Measurements from ENCODE around the gene SPG7.
A peak's percentile ranks its signal among the peaks of the same experiment; 100 is the strongest.

The SPG7 gene

GRCh38 chr16:89485701-89486246 is 22.4 kb upstream of the SPG7 start:
- no peak for DNase-seq (ENCODE audit: low spot score)

- DNase-seq (ENCODE audit: low spot score), result peak; percentile 89
Observed at GRCh38 chr16:89489040-89489897, 18.9 kb upstream of the SPG7 start.

- no peak for DNase-seq (ENCODE audit: low spot score)
Observed at GRCh38 chr16:89489898-89490438, 18.2 kb upstream of the SPG7 start.

GRCh38 chr16:89490439-89491237 is 17.6 kb upstream of the SPG7 start, which contains the start of gene ANKRD11:
ANKRD11 (minus strand) TSS chr16:89490561; CDS start chr16:89317019, 173,542 bp downstream.
- peak; percentile 100 for DNase-seq (ENCODE audit: low spot score)

GRCh38 chr16:89491238-89491869 is 16.8 kb upstream of the SPG7 start:
- no peak for DNase-seq (ENCODE audit: low spot score)

- DNase-seq (ENCODE audit: low spot score), result no peak
Observed at GRCh38 chr16:89491974-89492687, 16.1 kb upstream of the SPG7 start.

GRCh38 chr16:89493776-89494175 is 14.4 kb upstream of the SPG7 start:
- no peak for DNase-seq (ENCODE audit: low spot score)

- DNase-seq (ENCODE audit: low spot score), result no peak
Observed at GRCh38 chr16:89495121-89495520, 13.1 kb upstream of the SPG7 start.

GRCh38 chr16:89498839-89499238 is 9.4 kb upstream of the SPG7 start:
- peak; percentile 41 for DNase-seq (ENCODE audit: low spot score)

GRCh38 chr16:89499767-89500166 is 8.4 kb upstream of the SPG7 start:
- no peak for DNase-seq (ENCODE audit: low spot score)

GRCh38 chr16:89502081-89502843 is 5.9 kb upstream of the SPG7 start:
- DNase-seq (ENCODE audit: low spot score), result no peak

- no peak for DNase-seq (ENCODE audit: low spot score)
Observed at GRCh38 chr16:89504091-89504490, 4.1 kb upstream of the SPG7 start.

GRCh38 chr16:89505204-89506112 is 2.7 kb upstream of the SPG7 start:
- DNase-seq (ENCODE audit: low spot score), result peak; percentile 98

GRCh38 chr16:89506113-89506504 is 2.1 kb upstream of the SPG7 start:
- peak; percentile 29 for DNase-seq (ENCODE audit: low spot score)

- DNase-seq (ENCODE audit: low spot score), result no peak
Observed at GRCh38 chr16:89506791-89507191, 1.4 kb upstream of the SPG7 start.

- DNase-seq (ENCODE audit: low spot score), result peak; percentile 19
Observed at GRCh38 chr16:89507214-89507833, 879 bp upstream of the SPG7 start.

GRCh38 chr16:89510526-89510925 is 2.3 kb downstream of the SPG7 start:
- DNase-seq (ENCODE audit: low spot score), result no peak

GRCh38 chr16:89511374-89511773 is 3.2 kb downstream of the SPG7 start:
- DNase-seq (ENCODE audit: low spot score), result no peak

GRCh38 chr16:89512453-89512852 is 4.2 kb downstream of the SPG7 start:
- no peak for DNase-seq (ENCODE audit: low spot score)
